Body of pancreas (tissue), 4 donors: Measurements from ENCODE around the gene RNF5. TPM values are rescaled to one million over a fixed set of nuclear protein-coding genes. Genes with fewer than 3 reads are reported as not detected.

ENCODE experiments used
- ATAC-seq: fragments of 150-250 bp; one replicate; pipeline ENCODE4 v1.9.1; 2016
- DNase-seq, 4 donors: peaks; one replicate each; pipeline ENCODE4 v3.0.0-alpha.2; 2019
- H3K27ac ChIP-seq, 4 donors: fragments of 200-600 bp; sonication (generic); 1 replicate in 3 of 4; 2 replicates in 1 of 4; pipeline versions ENCODE4 v1.5.1 to v1.6.1; 2016 to 2019; ENCODE audit warnings: mild to moderate bottlenecking in 1 of 4, mixed read lengths in 1 of 4, moderate library complexity in 1 of 4
- H3K27me3 ChIP-seq, 2 donors: fragments of 200-600 bp; sonication (generic); one replicate each; pipeline ENCODE4 v1.6.0; 2016; ENCODE audit warnings: mild to moderate bottlenecking in 1 of 2
- H3K36me3 ChIP-seq, 2 donors: fragments of 200-600 bp; sonication (generic); replicated peaks in 1 of 2; 2 replicates each; pipeline ENCODE4 v1.5.1; 2016; ENCODE audit warnings: low read depth in 2 of 2; ENCODE audit not compliant: insufficient read depth in 1 of 2
- H3K4me1 ChIP-seq: fragments of 200-600 bp; sonication (generic); one replicate; pipeline ENCODE4 v1.6.0; 2016
- H3K4me3 ChIP-seq, 2 donors: fragments of 200-600 bp; sonication (generic); 1 replicate in 1 of 2; 2 replicates in 1 of 2; pipeline ENCODE4 v1.5.1; 2016 to 2019
- H3K9me3 ChIP-seq, 3 donors: fragments of 200-600 bp; sonication (generic); 1 replicate in 2 of 3; 2 replicates in 1 of 3; pipeline ENCODE4 v1.5.1; 2016
- POLR2A ChIP-seq, 3 donors: fragments of 450-650 bp; IDR thresholded peaks; one replicate each; pipeline ENCODE4 v1.6.1; 2016; ENCODE audit warnings: antibody characterized with exemption in 3 of 3, mild to moderate bottlenecking in 2 of 3
- WGBS, 2 donors: methylation state at CpG; one replicate each; pipeline ENCODE4 v1.1.5; 2017; 5-methylcytosine and 5-hydroxymethylcytosine counted together
- intact Hi-C: fragments of 100-400 bp; cut with DNase I; formaldehyde crosslinking; loops from one replicate; pipeline ENCODE4 v1.15.1; 2023
- total RNA-seq, 2 donors: library from RNA; depleted of rRNA; stranded (reverse); fragments of >200 nt; gene quantifications; one replicate each; pipeline ENCODE4 v1.1.0, GENCODE V29; 2016
- TF ChIP-seq, protein P1 (sequence below), 7 experiments: fragments of 450-650 bp in 4 of 7; fragments of 200-600 bp in 3 of 7; sonication (generic) in 3 of 7; IDR thresholded peaks; one replicate each; pipeline ENCODE4 v1.5.1; 2016 to 2019; ENCODE audit warnings: antibody characterized with exemption in 7 of 7

Gene RNF5
- total RNA-seq, 2 donors from 2014 or later = 34.0 to 62.0 TPM

DNA sequence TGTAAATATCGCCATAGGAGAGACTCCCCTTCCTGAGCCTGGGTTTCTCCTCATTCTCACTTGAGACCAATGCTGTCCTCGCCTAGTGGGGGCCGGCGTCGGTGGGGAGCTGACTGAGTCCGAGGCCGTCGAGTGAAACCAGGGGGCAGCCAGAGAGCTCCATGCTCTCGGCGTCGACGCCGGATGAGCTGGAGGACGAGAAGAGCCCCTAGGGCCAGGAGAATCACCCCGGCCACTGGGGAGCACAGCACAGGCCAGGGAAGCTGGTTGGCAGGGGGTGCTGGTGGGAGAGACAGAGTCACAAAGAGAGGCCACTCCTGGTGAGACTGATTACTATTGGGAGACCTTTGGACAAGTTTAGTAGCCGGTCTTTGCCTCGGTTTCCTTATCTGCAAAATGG is 20.7 kb downstream of the RNF5 start:
- DNase-seq (no peak), ATAC-seq (no peak)
- no peak overlapping the region for H3K4me3 ChIP-seq
- H3K36me3 ChIP-seq = no peaks in the 10 kb centered on the region
- H3K9me3 ChIP-seq = no peaks in the 10 kb centered on the region
- peaks cover 20% of the 10 kb centered on the region for H3K4me1 ChIP-seq
- intact Hi-C loops = no loop called here
- no peaks in the 10 kb centered on the region for H3K27me3 ChIP-seq
- no peak overlapping the region for H3K27ac ChIP-seq
- WGBS, 2 donors = 68 to 79% methylated on average over 13 to 17 of the region's 17 CpGs
- no peak for TF ChIP-seq POLR2A (IDR thresholded peaks at IDR 0.05)
- TF ChIP-seq, protein P1, sequence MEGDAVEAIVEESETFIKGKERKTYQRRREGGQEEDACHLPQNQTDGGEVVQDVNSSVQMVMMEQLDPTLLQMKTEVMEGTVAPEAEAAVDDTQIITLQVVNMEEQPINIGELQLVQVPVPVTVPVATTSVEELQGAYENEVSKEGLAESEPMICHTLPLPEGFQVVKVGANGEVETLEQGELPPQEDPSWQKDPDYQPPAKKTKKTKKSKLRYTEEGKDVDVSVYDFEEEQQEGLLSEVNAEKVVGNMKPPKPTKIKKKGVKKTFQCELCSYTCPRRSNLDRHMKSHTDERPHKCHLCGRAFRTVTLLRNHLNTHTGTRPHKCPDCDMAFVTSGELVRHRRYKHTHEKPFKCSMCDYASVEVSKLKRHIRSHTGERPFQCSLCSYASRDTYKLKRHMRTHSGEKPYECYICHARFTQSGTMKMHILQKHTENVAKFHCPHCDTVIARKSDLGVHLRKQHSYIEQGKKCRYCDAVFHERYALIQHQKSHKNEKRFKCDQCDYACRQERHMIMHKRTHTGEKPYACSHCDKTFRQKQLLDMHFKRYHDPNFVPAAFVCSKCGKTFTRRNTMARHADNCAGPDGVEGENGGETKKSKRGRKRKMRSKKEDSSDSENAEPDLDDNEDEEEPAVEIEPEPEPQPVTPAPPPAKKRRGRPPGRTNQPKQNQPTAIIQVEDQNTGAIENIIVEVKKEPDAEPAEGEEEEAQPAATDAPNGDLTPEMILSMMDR (IDR thresholded peaks at IDR 0.05) = no peak

GRCh38 chr6:32200711-32201475 is 22.7 kb downstream of the RNF5 start:
- no peaks in the 10 kb centered on the region for H3K27me3 ChIP-seq
- intact Hi-C loops = no loop called here
- TF ChIP-seq, protein P1 (IDR thresholded peaks at IDR 0.05) = no peak
- no peak for TF ChIP-seq POLR2A (IDR thresholded peaks at IDR 0.05)
- WGBS, 2 donors = 62 to 70% methylated on average over 12 to 13 of the region's 13 CpGs
- H3K9me3 ChIP-seq = no peaks in the 10 kb centered on the region
- ATAC-seq = no peak
- DNase-seq = no peak
- no peak overlapping the region for H3K4me3 ChIP-seq
- H3K4me1 ChIP-seq = peaks cover 11% of the 10 kb centered on the region
- H3K36me3 ChIP-seq = no peaks in the 10 kb centered on the region
- H3K27ac ChIP-seq = no peak overlapping the region

DNA sequence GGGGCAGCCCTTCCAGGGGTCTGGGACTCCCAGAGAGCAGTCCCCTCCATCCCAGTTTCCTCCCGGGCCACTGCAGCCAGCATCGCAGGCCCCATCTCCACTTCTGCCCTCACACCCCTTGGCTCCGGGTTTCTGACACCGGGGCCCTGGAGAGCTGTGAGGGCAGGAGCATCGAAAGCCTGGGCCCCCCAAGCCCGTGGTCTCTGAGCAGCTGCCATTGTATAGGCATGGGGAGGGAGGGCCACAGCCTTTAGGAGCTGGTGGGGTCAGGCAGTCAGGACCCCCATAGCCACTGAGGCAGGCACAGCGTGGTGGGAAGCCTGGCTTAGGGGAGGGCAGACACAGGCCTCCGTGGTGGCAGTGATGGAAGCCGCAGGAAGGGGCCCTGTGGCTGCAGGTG is 24.0 kb downstream of the RNF5 start:
- no peaks in the 10 kb centered on the region for H3K27me3 ChIP-seq

DNA sequence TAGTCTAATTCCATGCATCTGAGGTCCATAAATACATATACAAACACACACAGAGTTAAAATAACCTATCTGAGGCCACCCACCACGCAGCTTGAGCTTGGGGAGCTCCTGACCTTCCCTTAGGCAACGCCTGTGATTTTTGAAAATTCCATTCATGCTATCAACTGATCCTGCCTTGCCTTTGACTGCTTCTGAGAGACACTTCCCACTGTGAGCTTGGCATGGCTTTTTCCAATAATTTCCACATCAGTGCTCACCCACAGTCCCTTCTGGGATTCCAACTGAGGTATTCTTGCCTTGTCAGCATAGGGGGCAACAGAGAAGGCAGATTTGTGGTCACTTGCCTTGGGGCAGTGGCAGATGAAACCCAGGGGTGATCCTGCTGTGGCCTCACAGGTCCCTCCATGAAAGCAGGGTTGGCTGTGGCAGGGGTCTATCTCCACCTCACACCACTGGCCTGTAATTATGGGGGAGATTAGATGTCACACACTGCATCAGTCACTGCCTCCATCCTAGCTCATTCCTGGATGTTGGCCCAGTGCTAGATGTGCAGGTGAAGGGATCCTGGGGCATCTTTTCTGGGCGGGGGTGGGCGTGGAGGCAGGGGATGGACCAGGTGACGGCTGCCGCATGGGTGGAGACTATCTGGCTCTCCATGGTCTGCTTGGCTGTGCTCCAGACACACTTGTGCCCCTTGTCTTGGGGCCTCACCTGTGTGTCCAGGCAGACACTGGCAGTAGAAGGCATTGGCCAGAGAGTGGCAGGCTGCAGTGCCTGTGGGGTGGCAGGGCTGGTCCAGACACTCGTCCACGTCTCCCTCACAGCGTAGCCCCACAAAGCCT is 25.4 kb downstream of the RNF5 start:
- ATAC-seq (peak; percentile 21), DNase-seq (no peak)
- H3K4me1 ChIP-seq = no peaks in the 10 kb centered on the region
- 53 to 62% methylated on average over 5 to 9 of the region's 9 CpGs for WGBS, 2 donors
- H3K4me3 ChIP-seq = no peak overlapping the region
- no peak for TF ChIP-seq POLR2A (IDR thresholded peaks at IDR 0.05)
- TF ChIP-seq, protein P1 (IDR thresholded peaks at IDR 0.05) = no peak
- H3K27ac ChIP-seq = no peak overlapping the region
- H3K36me3 ChIP-seq = no peaks in the 10 kb centered on the region
- intact Hi-C loops = no loop called here
- no peaks in the 10 kb centered on the region for H3K27me3 ChIP-seq
- no peaks in the 10 kb centered on the region for H3K9me3 ChIP-seq

More for the DNA sequence above, 24.0 kb downstream of the RNF5 start:
- intact Hi-C loops = no loop called here
- Histone ChIP-seq H3K4me1 (peaks cover 3% of the 10 kb centered on the region), H3K9me3 (no peaks in the 10 kb centered on the region), H3K27ac (no peak overlapping the region), H3K36me3 (no peaks in the 10 kb centered on the region), H3K4me3 (no peak overlapping the region)
- WGBS, 2 donors = 75 to 100% methylated on average over 1 to 9 of the region's 9 CpGs
- no peak for DNase-seq
- TF ChIP-seq, protein P1 (IDR thresholded peaks at IDR 0.05) = no peak
- TF ChIP-seq POLR2A (IDR thresholded peaks at IDR 0.05) = no peak
- ATAC-seq = no peak
